HepG2 (cell line): ENCODE data around the gene CADPS. TPM values are rescaled to one million over a fixed set of nuclear protein-coding genes. Genes with fewer than 3 reads are reported as not detected.
A peak's percentile ranks its signal among the peaks of the same experiment; 100 is the strongest.

ENCODE experiments used
- ATAC-seq: fragments of 200-7000 bp; cut with Tn5 transposase; 3 replicates; pipeline ENCODE4 v1.9.1; 2020; ENCODE audit warnings: mild to moderate bottlenecking, moderate library complexity
- BruUV-seq: library from RNA; stranded (reverse); fragments of 400-500 nt; replicated peaks from 2 replicates; lab custom pipeline; 2021; lab: Mats Ljungman, UMichigan
- CTCF ChIA-PET: fragments of 300-600 bp; formaldehyde crosslinking; extraction: SDS; loops from one replicate; lab custom pipeline; 2021; ENCODE audit warnings: low total read pairs, inconsistent platforms, low intra/inter-chr PET ratio; lab: Yijun Ruan, JAX
- POLR2A ChIA-PET: fragments of 350-600 bp; sonication (Branson Sonifier 250); formaldehyde crosslinking; loops from one replicate; lab custom pipeline; 2020; ENCODE audit warnings: antibody characterized with exemption, inconsistent platforms; lab: Yijun Ruan, JAX
- DNase-seq: peaks from one replicate; pipeline ENCODE4 v3.0.0-alpha.2; 2015; ENCODE audit warnings: low spot score
- FAIRE-seq: peaks from 3 replicates; lab custom pipeline; 2011; peaks lifted over from hg19 to GRCh38; lab: Jason Lieb, UNC
- H2AFZ ChIP-seq: one replicate; pipeline ENCODE4 v1.6.1; 2011; ENCODE audit warnings: low read length, inconsistent platforms
- H3K27ac ChIP-seq: fragments of 300-600 bp; 3 replicates; pipeline ENCODE4 v1.8.0; 2011; ENCODE audit warnings: mixed run types, mild to moderate bottlenecking, mixed read lengths, low read length, inconsistent platforms; ENCODE audit not compliant: insufficient read depth; ENCODE audit errors: extremely low read length
- H3K27me3 ChIP-seq, 2 experiments: fragments of 200-600 bp in 1 of 2; 2 replicates in 1 of 2; 3 replicates in 1 of 2; pipeline versions ENCODE4 v1.6.0 to v1.8.0; 2011; ENCODE audit warnings: low read length in 2 of 2, mild to moderate bottlenecking in 2 of 2, moderate library complexity in 2 of 2, inconsistent platforms in 1 of 2; ENCODE audit not compliant: insufficient read depth in 2 of 2, control insufficient read depth in 1 of 2
- H3K36me3 ChIP-seq, 2 experiments: fragments of 200-600 bp in 1 of 2; replicated peaks in 1 of 2; 2 replicates in 1 of 2; 3 replicates in 1 of 2; pipeline versions ENCODE4 v1.5.1 to v1.8.0; 2011; ENCODE audit warnings: low read length in 2 of 2, inconsistent platforms in 1 of 2; ENCODE audit not compliant: insufficient read depth in 2 of 2, control insufficient read depth in 1 of 2
- H3K4me1 ChIP-seq: 2 replicates; pipeline ENCODE4 v1.5.1; 2012; ENCODE audit warnings: low read length, inconsistent platforms; ENCODE audit not compliant: insufficient read depth
- H3K4me2 ChIP-seq: 2 replicates; pipeline ENCODE4 v1.6.0; 2011; ENCODE audit warnings: low read depth, low read length, inconsistent platforms
- H3K4me3 ChIP-seq, 3 experiments: fragments of 200-600 bp in 1 of 3; sonication (generic), shearing (Covaris generic) in 1 of 3; replicated peaks in 1 of 3; 2 replicates each; pipeline ENCODE4 v1.5.1; 2011 to 2016; ENCODE audit warnings: low read length in 3 of 3, inconsistent platforms in 2 of 3, low read depth in 2 of 3, mild to moderate bottlenecking in 2 of 3, control low read depth in 1 of 3, mixed read lengths in 1 of 3; ENCODE audit not compliant: insufficient read depth in 1 of 3
- H3K79me2 ChIP-seq: one replicate; pipeline ENCODE4 v1.6.1; 2011; ENCODE audit warnings: low read length, inconsistent platforms; ENCODE audit not compliant: insufficient read depth
- H3K9ac ChIP-seq: 2 replicates; pipeline ENCODE4 v1.6.0; 2011; ENCODE audit warnings: mild to moderate bottlenecking, low read depth, low read length, inconsistent platforms; ENCODE audit not compliant: insufficient read depth
- H3K9me3 ChIP-seq: 2 replicates; pipeline ENCODE4 v1.5.1; 2012; ENCODE audit warnings: mild to moderate bottlenecking, low read length
- H4K20me1 ChIP-seq: 2 replicates; pipeline ENCODE4 v1.6.0; 2011; ENCODE audit warnings: inconsistent platforms, mild to moderate bottlenecking, low read length, moderate library complexity; ENCODE audit not compliant: insufficient read depth
- AGO1 ChIP-seq: fragments of 200-400 bp; formaldehyde crosslinking; IDR thresholded peaks from 2 replicates; pipeline ENCODE4 v1.6.1; 2017; ENCODE audit warnings: mild to moderate bottlenecking, low read depth, low read length, moderate library complexity; ENCODE audit not compliant: poor library complexity, severe bottlenecking
- FIP1L1 ChIP-seq: fragments of 200-400 bp; formaldehyde crosslinking; IDR thresholded peaks from 2 replicates; pipeline ENCODE4 v1.6.1; 2018; ENCODE audit warnings: low read depth, mild to moderate bottlenecking, low read length, moderate library complexity, borderline replicate concordance; ENCODE audit not compliant: insufficient read depth
- FOXK1 ChIP-seq: sonication (generic); formaldehyde crosslinking; IDR thresholded peaks from 2 replicates; pipeline ENCODE4 v1.4.0; 2020; ENCODE audit warnings: low read depth, missing genetic modification reagents, borderline replicate concordance
- FOXM1 ChIP-seq: sonication (generic); formaldehyde crosslinking; IDR thresholded peaks from 2 replicates; pipeline ENCODE4 v1.5.0; 2020; ENCODE audit warnings: missing genetic modification reagents
- HMGA1 ChIP-seq: sonication (generic); formaldehyde crosslinking; conservative IDR thresholded peaks from 2 replicates; pipeline ENCODE4 v1.4.0; 2020; ENCODE audit warnings: missing genetic modification reagents
- RXRB ChIP-seq: IDR thresholded peaks from 2 replicates; pipeline ENCODE4 v1.6.1; 2016; ENCODE audit warnings: borderline replicate concordance, missing genetic modification reagents, missing compliant biosample characterization
- SIN3A ChIP-seq: IDR thresholded peaks from 2 replicates; pipeline ENCODE4 v1.6.1; 2011; ENCODE audit warnings: low read depth, mild to moderate bottlenecking, control low read depth, low read length, borderline replicate concordance
- SMC3 ChIP-seq: IDR thresholded peaks from 2 replicates; pipeline ENCODE4 v1.6.1; 2011; ENCODE audit warnings: low read length, improper control_type of control experiment
- SNRNP70 ChIP-seq: fragments of 200-400 bp; formaldehyde crosslinking; IDR thresholded peaks from 2 replicates; pipeline ENCODE4 v1.6.1; 2017; ENCODE audit warnings: mild to moderate bottlenecking, low read depth, low read length, moderate library complexity
- THAP11 ChIP-seq: IDR thresholded peaks from 2 replicates; pipeline ENCODE4 v1.6.1; 2016; ENCODE audit warnings: missing biosample characterization, missing genetic modification reagents
- YEATS4 ChIP-seq: sonication (generic); formaldehyde crosslinking; IDR thresholded peaks from 2 replicates; pipeline ENCODE4 v1.4.0; 2020; ENCODE audit warnings: missing genetic modification reagents, borderline replicate concordance
- ZEB1 ChIP-seq: IDR thresholded peaks from 2 replicates; pipeline ENCODE4 v1.6.1; 2012; ENCODE audit warnings: mild to moderate bottlenecking, low read depth, inconsistent platforms; ENCODE audit not compliant: insufficient replicate concordance
- ZKSCAN5 ChIP-seq: sonication (generic); formaldehyde crosslinking; IDR thresholded peaks from 2 replicates; pipeline ENCODE4 v1.5.1; 2020; ENCODE audit warnings: mild to moderate bottlenecking, missing genetic modification reagents
- ZKSCAN8 ChIP-seq: IDR thresholded peaks from 2 replicates; pipeline ENCODE4 v1.6.1; 2016; ENCODE audit warnings: borderline replicate concordance, missing genetic modification reagents, missing compliant biosample characterization
- ZMYM3 ChIP-seq: sonication (generic); formaldehyde crosslinking; IDR thresholded peaks from 2 replicates; pipeline ENCODE4 v1.5.1; 2020; ENCODE audit warnings: mild to moderate bottlenecking, missing genetic modification reagents
- ZNF136 ChIP-seq: sonication (generic); formaldehyde crosslinking; IDR thresholded peaks from 2 replicates; pipeline ENCODE4 v1.8.1; 2022; ENCODE audit warnings: low read depth, mild to moderate bottlenecking, moderate library complexity, missing genetic modification reagents
- ZSCAN22 ChIP-seq: sonication (generic); formaldehyde crosslinking; IDR thresholded peaks from 2 replicates; pipeline ENCODE4 v1.4.0; 2020; ENCODE audit warnings: mild to moderate bottlenecking, missing genetic modification reagents
- WGBS: methylation state at CpG from one replicate; pipeline ENCODE4 v1.1.6; 2017; ENCODE audit warnings: low lambda C conversion rate; 5-methylcytosine and 5-hydroxymethylcytosine counted together
- in situ Hi-C: cut with HindIII; loops from 2 replicates; pipeline ENCODE4 v1.10.0; 2017; ENCODE audit warnings: low pct_unique_long_range_greater_than_20kb; ENCODE audit not compliant: extremely low pct_ligation_motif_present
- intact Hi-C: fragments of 100-400 bp; cut with micrococcal nuclease; formaldehyde crosslinking; loops from one replicate; pipeline ENCODE4 v1.10.0; 2022; ENCODE audit not compliant: unreplicated experiment
- polyA plus RNA-seq, 8 experiments: library from polyadenylated mRNA; depleted of rRNA in 3 of 8; stranded (reverse) in 7 of 8; unstranded in 1 of 8; fragments of >200 nt; fragmentation: Illumina TruSeq in 4 of 8; extraction: Trizol in 4 of 8; gene quantifications; 2 replicates each; pipeline versions ENCODE4 v1.2.1 to v1.2.3, GENCODE V29; 2011 to 2016; ENCODE audit warnings: low read depth in 4 of 8, missing spikeins in 1 of 8, mixed read lengths in 1 of 8; ENCODE audit not compliant: insufficient read depth in 1 of 8
- total RNA-seq, 5 experiments: library from RNA; depleted of rRNA; stranded (reverse); fragments of >200 nt; fragmentation: Illumina TruSeq; extraction: Trizol; gene quantifications; 2 replicates each; pipeline ENCODE4 v1.2.3, GENCODE V29; 2016; ENCODE audit warnings: low read depth in 1 of 5
- TF ChIP-seq, protein P1 (sequence below): sonication (generic); formaldehyde crosslinking; IDR thresholded peaks from 2 replicates; pipeline ENCODE4 v1.4.0; 2020; ENCODE audit warnings: missing genetic modification reagents
- TF ChIP-seq, protein P2 (sequence below): IDR thresholded peaks from 2 replicates; pipeline ENCODE4 v1.6.1; 2016; ENCODE audit warnings: low read depth, borderline replicate concordance
- TF ChIP-seq, protein P3 (sequence below): sonication (generic); formaldehyde crosslinking; IDR thresholded peaks from 2 replicates; pipeline ENCODE4 v1.8.1; 2023; ENCODE audit warnings: mild to moderate bottlenecking, inconsistent platforms, moderate library complexity, missing genetic modification reagents, borderline replicate concordance

Gene CADPS
- total and polyA plus RNA-seq, 2 of the 13 experiments (the other 11 are each of a cell fraction or from before 2014, with no cell fraction given): not detected

DNA sequence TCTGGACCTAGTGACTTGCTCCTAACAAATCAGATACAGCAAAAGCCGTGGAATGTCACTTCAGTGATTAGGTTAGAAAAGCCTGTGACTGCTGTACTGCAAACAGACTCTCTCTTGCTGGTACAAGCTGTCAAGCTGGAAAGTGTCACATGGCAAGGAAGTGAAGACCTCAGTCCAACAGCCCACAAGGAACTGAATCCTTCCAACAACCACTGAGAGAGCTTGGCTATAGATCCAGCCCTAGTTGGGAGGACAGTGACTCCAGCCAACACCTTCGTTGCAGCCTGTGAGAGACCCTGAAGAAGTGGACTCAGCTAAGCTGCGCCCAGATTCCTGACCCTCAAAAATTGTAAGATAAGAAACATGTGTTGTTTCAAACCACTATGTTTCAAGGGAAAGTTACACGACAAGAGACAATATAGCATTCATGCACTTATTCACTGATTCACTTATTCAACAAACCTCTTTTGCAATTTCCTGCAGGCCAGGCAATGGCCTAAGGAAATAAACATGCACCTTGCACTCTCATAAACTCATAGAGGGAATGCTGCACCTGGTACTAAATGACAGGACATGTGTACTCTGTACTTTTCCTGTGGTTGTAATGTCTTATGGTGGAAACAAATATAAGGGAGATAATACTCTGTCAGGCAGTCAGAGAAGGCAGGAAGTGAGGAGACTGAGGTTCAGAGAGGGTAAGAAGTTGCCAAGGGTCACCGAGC lies 142.9 kb downstream of the CADPS start:
- Histone ChIP-seq H3K4me2 (peak overlapping the region; percentile 36), H3K36me3 (no peaks in the 10 kb centered on the region), H3K79me2 (no peaks in the 10 kb centered on the region), H3K4me1 (peaks cover 21% of the 10 kb centered on the region), H3K27ac (peak overlapping the region; percentile 79), H3K9me3 (no peaks in the 10 kb centered on the region), H3K4me3 (no peak overlapping the region), H4K20me1 (no peaks in the 10 kb centered on the region), H3K9ac (peak overlapping the region; percentile 23; the same call in 1 of the 2 replicates), H2AFZ (no peak overlapping the region), H3K27me3 (no peaks in the 10 kb centered on the region; a peak in 1 of 5 replicates)
- peak; percentile 57 for FAIRE-seq
- in situ Hi-C loops: no loop called here
- ChIA-PET CTCF (no interaction called here), POLR2A (no interaction called here)
- peak; percentile 97 for ATAC-seq
- BruUV-seq: no TSS peak
- 7% methylated on average over 5 of the region's 5 CpGs for WGBS
- intact Hi-C loops: no loop called here
- peak; percentile 88 for DNase-seq
- no peak for TF ChIP-seq SIN3A
- TF ChIP-seq ZMYM3: peak; percentile 74
- peak; percentile 95; the same call in 1 of the 2 replicates for TF ChIP-seq FOXK1 (CRISPR knock-in tag)
- TF ChIP-seq, protein P1, sequence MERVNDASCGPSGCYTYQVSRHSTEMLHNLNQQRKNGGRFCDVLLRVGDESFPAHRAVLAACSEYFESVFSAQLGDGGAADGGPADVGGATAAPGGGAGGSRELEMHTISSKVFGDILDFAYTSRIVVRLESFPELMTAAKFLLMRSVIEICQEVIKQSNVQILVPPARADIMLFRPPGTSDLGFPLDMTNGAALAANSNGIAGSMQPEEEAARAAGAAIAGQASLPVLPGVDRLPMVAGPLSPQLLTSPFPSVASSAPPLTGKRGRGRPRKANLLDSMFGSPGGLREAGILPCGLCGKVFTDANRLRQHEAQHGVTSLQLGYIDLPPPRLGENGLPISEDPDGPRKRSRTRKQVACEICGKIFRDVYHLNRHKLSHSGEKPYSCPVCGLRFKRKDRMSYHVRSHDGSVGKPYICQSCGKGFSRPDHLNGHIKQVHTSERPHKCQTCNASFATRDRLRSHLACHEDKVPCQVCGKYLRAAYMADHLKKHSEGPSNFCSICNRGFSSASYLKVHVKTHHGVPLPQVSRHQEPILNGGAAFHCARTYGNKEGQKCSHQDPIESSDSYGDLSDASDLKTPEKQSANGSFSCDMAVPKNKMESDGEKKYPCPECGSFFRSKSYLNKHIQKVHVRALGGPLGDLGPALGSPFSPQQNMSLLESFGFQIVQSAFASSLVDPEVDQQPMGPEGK (CRISPR knock-in tag): 0 out of 2 replicates have a peak, but pooled peaks have one; percentile 11
- TF ChIP-seq, protein P2, sequence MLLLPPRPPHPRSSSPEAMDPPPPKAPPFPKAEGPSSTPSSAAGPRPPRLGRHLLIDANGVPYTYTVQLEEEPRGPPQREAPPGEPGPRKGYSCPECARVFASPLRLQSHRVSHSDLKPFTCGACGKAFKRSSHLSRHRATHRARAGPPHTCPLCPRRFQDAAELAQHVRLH: no peak
- TF ChIP-seq HMGA1 (CRISPR knock-in tag): no peak
- no peak for TF ChIP-seq SMC3
- peak; percentile 76 for TF ChIP-seq RXRB (CRISPR knock-in tag)
- no peak for TF ChIP-seq SNRNP70
- no peak for TF ChIP-seq ZNF136
- TF ChIP-seq FOXM1: no peak
- TF ChIP-seq ZSCAN22: no peak
- peak; percentile 74; the same call in 1 of the 2 replicates for TF ChIP-seq ZKSCAN8
- TF ChIP-seq YEATS4 (CRISPR knock-in tag): no peak
- no peak for TF ChIP-seq AGO1
- TF ChIP-seq FIP1L1: no peak
- peak; percentile 17; the same call in 1 of the 2 replicates for TF ChIP-seq ZKSCAN5 (CRISPR knock-in tag)
- TF ChIP-seq ZEB1: no peak
- TF ChIP-seq THAP11 (CRISPR knock-in tag): peak; percentile 54
- TF ChIP-seq, protein P3, sequence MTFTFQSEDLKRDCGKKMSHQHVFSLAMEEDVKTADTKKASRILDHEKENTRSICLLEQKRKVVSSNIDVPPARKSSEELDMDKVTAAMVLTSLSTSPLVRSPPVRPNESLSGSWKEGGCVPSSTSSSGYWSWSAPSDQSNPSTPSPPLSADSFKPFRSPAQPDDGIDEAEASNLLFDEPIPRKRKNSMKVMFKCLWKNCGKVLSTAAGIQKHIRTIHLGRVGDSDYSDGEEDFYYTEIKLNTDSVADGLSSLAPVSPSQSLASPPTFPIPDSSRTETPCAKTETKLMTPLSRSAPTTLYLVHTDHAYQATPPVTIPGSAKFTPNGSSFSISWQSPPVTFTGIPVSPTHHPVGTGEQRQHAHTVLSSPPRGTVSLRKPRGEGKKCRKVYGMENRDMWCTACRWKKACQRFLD: no peak
